ENCODE data around the gene GFRA3.

DNA sequence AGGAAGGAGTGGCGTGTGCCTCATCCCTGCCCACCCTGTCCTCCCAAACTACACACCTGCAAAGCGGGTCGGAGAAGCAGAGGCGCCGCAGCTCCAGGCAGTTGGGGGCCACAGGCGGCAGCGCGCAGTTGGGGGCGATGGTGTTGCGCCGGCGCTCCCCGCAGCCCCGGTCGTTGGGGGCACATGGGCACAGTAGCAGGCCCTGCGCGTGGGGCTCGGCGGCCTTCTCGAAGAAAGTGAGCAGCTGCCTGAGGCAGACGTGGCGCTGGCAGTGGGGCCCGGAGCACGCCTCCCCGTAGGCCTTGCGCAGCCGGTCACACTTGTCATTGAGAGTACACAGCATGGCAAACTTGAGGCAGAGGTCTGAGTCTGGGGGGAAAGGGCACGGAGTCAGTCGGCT is 16.8 kb downstream of the GFRA3 start:
- no peak for TF ChIP-seq POLR2AphosphoS5 (IDR thresholded peaks at IDR 0.05; ENCODE audit: borderline replicate concordance, low read depth, low read length)
- no peak for TF ChIP-seq EZH2 (IDR thresholded peaks at IDR 0.05)
- TF ChIP-seq FOXP2 (optimal IDR thresholded peaks at IDR 0.05; ENCODE audit: control extremely low read depth, extremely low read length, insufficient read depth) = no peak
